Measurements from ENCODE around the gene CBS. TPM values are rescaled to one million over a fixed set of nuclear protein-coding genes. Genes with fewer than 3 reads are reported as not detected.
A peak's percentile ranks its signal among the peaks of the same experiment; 100 is the strongest.
"Not testable (repeated sequence)": the region's sequence is repeated elsewhere in the genome, so short reads cannot be mapped to it uniquely, and the experiment has no call there.

Gene CBS
- 10 to 100 TPM; 49.5 to 55.2 TPM for total RNA-seq

DNA sequence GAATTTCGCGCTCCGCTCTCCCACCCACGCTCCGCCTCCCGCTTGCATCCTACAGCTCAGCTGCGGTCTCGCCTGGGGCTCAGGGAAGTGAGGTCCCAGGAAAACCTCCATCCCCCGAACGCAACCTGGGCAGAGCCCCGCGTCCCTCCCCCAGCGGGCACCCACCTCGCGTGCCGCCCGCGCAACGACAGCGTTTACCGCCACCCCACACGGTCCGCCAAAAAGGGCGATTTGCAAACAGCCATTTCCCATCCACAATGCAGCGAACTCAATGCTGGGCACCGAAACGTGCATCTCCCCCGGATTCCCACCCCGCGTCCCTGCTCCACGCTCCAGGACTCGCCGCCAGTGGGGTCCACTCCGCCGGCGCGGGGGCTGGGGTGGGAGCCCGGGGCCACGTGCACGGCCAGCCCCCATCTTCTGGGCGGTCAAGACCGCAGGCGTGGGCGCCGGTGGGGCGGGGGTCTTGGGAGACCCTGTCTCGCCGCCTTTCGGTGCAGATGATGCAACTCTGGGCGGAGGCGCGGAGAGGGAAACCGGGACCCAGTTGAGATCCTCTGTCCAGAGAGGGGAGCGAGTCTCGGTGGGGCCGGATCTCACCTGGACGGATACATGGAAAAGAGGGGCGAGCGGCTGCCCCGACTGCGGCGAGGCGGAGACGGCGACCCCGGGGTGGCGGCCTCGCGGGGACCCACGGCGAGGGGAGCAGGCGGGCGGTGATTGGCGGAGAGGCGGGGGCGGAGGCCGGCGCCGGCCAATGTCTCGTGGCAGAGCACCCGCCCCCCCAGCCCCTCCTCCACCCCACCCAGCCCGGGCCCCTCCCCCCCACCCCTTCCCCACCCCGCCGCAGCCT, at the start of gene CBS:
Gene CBS, minus strand, starts transcription at position 666 of the 853 bp plus-strand sequence. CDS start 3,642 bp downstream, outside the sequence.
- DNase-seq; CTCF ChIA-PET; H3K27me3 Mint-ChIP-seq (ENCODE audit: low read depth); H3K4me1 Mint-ChIP-seq (ENCODE audit: low read depth); H3K27ac Mint-ChIP-seq; H3K36me3 Mint-ChIP-seq (ENCODE audit: low read depth); H3K9me3 Mint-ChIP-seq (ENCODE audit: insufficient read depth); H3K4me3 Mint-ChIP-seq; POLR2A ChIA-PET: not testable (repeated sequence)
- peak; percentile 54 for ATAC-seq

DNA sequence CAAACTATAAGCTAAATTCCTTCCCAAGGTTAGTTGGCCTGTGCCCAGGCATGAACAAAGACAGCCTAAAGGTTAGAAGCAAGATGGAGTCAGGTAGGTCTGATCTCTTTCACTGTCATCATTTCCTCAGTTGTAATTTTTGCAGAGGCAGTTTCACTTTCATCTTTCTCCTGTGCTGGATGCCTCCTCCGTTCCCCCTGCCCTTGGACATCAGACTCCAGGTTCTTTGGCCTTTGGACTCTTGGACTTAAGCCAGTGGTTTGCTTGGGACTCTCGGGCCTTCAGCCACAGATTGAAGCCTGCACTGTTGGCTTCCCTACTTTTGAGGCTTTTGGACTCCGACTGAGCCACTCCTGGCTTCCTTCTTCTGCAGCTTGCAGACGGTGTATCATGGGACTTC, 40.3 kb upstream of the CBS start:
- CTCF ChIA-PET; H3K27me3 Mint-ChIP-seq (ENCODE audit: low read depth): not testable (repeated sequence)

DNA sequence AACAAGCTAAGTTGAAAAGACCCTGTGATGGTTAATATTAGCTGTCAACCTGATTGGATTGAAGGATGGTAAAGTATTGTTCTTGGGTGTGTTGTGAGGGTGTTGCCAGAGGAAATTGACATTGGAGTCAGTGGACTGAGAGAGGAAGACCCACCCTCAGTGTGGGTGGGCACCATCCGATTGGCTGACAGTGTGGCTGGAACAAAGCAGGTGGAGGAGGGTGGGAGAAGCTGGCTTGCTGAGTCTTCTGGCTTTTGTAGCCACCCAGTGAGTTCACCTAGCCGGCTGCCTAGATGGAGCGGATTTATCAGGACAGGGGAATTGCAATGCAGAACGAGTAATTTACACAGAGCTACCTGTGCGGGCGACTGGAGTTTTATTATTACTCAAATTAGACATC, 38.8 kb upstream of the CBS start:
- CTCF ChIA-PET; H3K4me3 Mint-ChIP-seq; POLR2A ChIA-PET; H3K9me3 Mint-ChIP-seq (ENCODE audit: insufficient read depth); H3K4me1 Mint-ChIP-seq (ENCODE audit: low read depth); H3K27me3 Mint-ChIP-seq (ENCODE audit: low read depth); H3K36me3 Mint-ChIP-seq (ENCODE audit: low read depth); H3K27ac Mint-ChIP-seq; DNase-seq; ATAC-seq: not testable (repeated sequence)

More for the DNA sequence above, 40.3 kb upstream of the CBS start:
- H3K4me1 Mint-ChIP-seq (ENCODE audit: low read depth); POLR2A ChIA-PET; ATAC-seq; DNase-seq; H3K9me3 Mint-ChIP-seq (ENCODE audit: insufficient read depth); H3K36me3 Mint-ChIP-seq (ENCODE audit: low read depth); H3K27ac Mint-ChIP-seq; H3K4me3 Mint-ChIP-seq: not testable (repeated sequence)

DNA sequence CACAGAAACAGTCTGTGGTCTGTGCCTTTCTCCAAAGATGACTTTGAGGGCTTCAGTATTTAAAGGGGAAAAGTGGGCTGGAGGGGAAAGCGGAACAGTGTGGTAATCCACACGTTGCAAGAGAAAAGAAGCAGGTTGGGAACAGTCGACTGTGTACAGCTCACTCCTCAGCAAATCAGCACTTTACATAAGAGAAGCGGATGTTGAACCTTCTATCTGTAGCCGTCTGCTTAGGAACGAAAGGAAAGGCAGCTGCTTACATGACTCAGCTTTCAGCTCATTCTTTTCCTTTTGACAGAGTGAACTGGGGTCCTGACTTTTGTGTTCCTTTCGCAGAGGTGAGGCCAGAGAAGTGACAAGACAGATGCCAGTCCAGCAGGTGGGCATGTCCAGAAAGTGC, 33.4 kb upstream of the CBS start:
- POLR2A ChIA-PET; H3K4me1 Mint-ChIP-seq (ENCODE audit: low read depth); H3K27ac Mint-ChIP-seq; CTCF ChIA-PET; DNase-seq; H3K27me3 Mint-ChIP-seq (ENCODE audit: low read depth); H3K36me3 Mint-ChIP-seq (ENCODE audit: low read depth); H3K9me3 Mint-ChIP-seq (ENCODE audit: insufficient read depth); H3K4me3 Mint-ChIP-seq: not testable (repeated sequence)
- ATAC-seq, result peak; percentile 24

DNA sequence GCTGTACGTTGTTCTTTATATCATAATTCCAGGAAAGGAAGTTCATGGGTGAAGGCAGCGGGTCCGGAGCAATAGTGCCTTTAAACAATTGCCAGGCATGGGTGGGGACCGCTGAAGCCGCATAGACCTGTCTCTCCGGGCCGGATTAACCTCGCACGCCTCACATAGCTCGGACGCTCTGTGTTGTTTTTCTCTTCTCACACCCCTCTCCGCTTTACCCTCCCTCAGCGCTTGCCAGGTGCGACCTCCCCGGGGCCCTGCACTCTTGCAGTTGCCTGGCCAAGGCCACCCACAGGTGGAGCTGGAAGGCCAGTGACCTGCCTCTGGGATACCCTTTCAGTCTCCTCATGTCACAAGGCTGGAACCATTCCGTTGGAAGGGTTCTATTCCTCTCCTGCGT, 32.5 kb upstream of the CBS start:
- H3K27me3 Mint-ChIP-seq (ENCODE audit: low read depth); H3K4me3 Mint-ChIP-seq; H3K9me3 Mint-ChIP-seq (ENCODE audit: insufficient read depth); POLR2A ChIA-PET; DNase-seq; H3K4me1 Mint-ChIP-seq (ENCODE audit: low read depth); CTCF ChIA-PET; H3K36me3 Mint-ChIP-seq (ENCODE audit: low read depth); H3K27ac Mint-ChIP-seq: not testable (repeated sequence)
- peak; percentile 8 for ATAC-seq

DNA sequence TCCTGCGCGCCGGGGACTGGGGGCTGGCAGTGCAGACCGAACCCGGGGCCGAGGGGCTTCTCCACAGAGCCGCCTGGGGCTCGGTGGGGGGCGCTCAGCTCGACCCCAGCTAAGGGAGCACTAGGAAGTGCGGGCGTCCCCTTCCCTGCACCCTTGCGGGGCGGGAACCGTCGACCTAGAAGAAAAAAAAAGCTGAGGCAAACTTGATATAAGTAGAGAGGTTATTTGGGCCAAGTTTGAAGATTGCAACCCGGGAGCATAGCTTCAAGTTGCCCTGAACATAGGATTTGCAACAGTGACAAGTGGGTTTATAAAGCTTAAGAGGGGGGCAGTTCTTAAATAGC, 32.1 kb upstream of the CBS start:
- H3K9me3 Mint-ChIP-seq (ENCODE audit: insufficient read depth); ATAC-seq; CTCF ChIA-PET; H3K36me3 Mint-ChIP-seq (ENCODE audit: low read depth); DNase-seq; H3K27ac Mint-ChIP-seq; H3K4me3 Mint-ChIP-seq; H3K27me3 Mint-ChIP-seq (ENCODE audit: low read depth); POLR2A ChIA-PET; H3K4me1 Mint-ChIP-seq (ENCODE audit: low read depth): not testable (repeated sequence)

DNA sequence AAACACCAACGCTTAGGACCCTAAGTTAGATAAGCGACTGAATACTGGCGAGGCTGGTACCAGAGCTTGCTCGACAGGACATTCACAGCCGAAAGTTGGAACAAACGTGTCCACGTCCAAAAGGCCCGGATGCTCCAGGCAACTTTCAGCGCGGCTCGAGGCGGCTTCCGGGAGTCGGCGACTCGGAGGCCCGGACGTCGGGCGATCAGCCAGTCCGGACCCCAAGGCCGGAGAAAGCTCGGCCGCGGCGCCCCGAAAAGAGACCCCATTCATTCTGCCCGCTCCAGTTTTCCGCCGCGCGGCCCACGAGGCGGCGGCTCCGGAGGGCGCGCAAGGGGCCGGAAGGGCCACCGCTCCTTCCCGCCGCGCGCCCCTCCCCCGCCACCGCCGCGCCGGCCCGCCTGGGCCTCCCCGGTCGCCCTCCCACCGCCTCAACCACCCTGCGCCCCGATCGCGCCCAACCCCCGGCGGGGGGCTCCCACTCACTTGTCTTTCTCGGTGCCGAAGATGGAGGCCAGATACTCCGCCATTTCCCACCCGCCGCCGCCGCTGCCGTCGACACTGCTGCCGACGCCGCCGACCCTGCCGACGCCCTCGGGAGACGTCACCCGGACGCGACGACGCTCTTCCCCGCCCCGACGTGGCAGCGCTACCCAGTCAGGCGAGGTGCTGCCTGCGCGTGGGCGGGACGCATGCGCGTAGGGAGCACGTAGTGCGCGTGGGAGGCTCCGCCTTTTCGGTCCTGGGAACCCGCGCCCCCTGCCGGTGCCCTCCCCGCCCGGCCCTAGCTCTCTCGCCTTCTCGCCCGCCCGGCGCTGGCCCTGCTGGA, 31.5 kb upstream of the CBS start, which contains the start of gene U2AF1:
Gene U2AF1, minus strand, starts transcription at position 606 of the 829 bp plus-strand sequence. Its CDS starts 76 bp downstream, at position 530.
- ATAC-seq (peak; percentile 90), DNase-seq (peak; percentile 73)
- CTCF ChIA-PET; H3K9me3 Mint-ChIP-seq (ENCODE audit: insufficient read depth); H3K36me3 Mint-ChIP-seq (ENCODE audit: low read depth); H3K4me1 Mint-ChIP-seq (ENCODE audit: low read depth); H3K27me3 Mint-ChIP-seq (ENCODE audit: low read depth); POLR2A ChIA-PET: not testable (repeated sequence)
- Mint-ChIP-seq H3K27ac (peak within 1 kb of the TSS; percentile 70), H3K4me3 (peak within 1 kb of the TSS; percentile 61)

DNA sequence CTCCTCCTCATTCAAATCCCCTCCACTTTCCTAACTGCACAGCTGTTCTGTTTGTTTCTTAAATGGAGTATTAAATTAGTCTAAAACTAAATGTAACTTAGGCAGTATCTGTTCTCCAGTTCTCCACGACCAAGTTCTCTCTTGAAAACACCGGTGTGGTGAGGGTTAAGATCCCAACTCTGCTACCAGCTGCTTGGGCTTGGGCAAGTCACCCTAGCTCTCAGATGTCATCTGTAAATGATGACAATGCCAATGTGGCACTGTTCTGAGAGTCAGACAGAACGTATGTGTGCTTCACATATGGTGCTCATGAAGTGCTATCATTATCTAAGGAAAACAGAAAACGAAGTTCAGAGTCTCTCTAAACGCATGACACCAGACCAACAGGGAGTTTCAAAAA, 29.0 kb upstream of the CBS start:
- CTCF ChIA-PET; H3K27me3 Mint-ChIP-seq (ENCODE audit: low read depth); H3K9me3 Mint-ChIP-seq (ENCODE audit: insufficient read depth); H3K4me3 Mint-ChIP-seq; DNase-seq; POLR2A ChIA-PET; ATAC-seq; H3K36me3 Mint-ChIP-seq (ENCODE audit: low read depth); H3K4me1 Mint-ChIP-seq (ENCODE audit: low read depth); H3K27ac Mint-ChIP-seq: not testable (repeated sequence)

DNA sequence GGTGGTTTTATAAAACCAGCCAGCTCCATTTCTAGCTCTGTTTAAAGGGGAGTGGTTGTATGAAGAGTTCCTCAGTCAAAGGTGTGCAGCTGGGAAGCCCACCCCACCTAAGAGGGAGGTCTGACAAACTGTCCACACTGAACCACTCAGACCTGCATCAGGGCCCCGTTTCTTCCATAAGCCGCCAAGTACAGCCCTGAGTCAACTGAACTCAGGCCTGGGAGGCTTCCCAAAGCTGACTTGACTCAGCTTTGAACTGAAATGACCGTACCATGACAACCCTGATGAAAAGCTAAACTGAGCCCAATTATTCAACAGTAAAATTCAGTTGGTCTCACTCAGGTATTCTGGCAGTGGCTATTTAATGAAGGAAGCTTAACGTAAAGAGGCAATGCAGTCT, 26.6 kb upstream of the CBS start:
- H3K9me3 Mint-ChIP-seq (ENCODE audit: insufficient read depth); H3K4me1 Mint-ChIP-seq (ENCODE audit: low read depth); CTCF ChIA-PET; POLR2A ChIA-PET; H3K27ac Mint-ChIP-seq; H3K4me3 Mint-ChIP-seq; H3K27me3 Mint-ChIP-seq (ENCODE audit: low read depth); DNase-seq; ATAC-seq; H3K36me3 Mint-ChIP-seq (ENCODE audit: low read depth): not testable (repeated sequence)

DNA sequence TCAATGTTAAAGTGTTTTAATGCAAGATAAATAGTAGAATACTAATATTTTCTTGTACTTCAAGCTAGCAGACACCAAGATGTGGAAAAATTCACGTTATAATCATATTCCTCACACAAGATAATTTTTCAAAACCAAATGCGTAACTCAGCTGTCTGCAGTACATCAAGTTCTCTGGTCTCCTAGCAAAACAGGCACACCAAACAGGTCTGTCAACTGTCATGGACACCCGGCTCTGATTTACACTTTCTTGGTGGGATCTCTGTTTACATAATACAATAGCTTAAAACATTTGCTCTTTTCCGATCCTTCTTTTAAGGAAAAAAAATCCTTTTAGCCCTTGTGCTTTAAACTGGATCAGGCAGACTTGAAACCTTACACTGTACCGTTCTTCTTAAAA, 26.0 kb upstream of the CBS start:
- CTCF ChIA-PET; ATAC-seq; H3K4me1 Mint-ChIP-seq (ENCODE audit: low read depth); POLR2A ChIA-PET; DNase-seq; H3K4me3 Mint-ChIP-seq; H3K36me3 Mint-ChIP-seq (ENCODE audit: low read depth); H3K9me3 Mint-ChIP-seq (ENCODE audit: insufficient read depth); H3K27ac Mint-ChIP-seq; H3K27me3 Mint-ChIP-seq (ENCODE audit: low read depth): not testable (repeated sequence)

DNA sequence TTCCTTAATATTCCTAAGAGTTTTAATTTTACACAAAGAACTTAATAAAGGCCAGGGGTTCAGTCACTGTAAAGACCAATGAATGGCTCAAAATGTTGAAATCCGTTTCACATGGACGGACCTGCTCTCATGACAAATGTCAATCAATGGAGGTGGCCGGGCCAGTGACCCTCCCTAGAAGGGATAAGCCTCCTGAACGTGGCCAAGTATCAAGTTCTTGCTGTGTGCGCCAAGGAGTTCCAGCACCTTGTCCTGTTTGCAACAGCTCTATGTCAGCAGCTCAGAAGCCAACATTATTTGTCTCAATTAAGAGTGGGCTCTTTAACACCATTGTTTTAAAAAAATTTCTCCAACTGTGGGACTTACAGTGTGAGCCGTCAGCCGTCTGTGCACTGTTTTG, 25.4 kb upstream of the CBS start:
- DNase-seq; H3K4me3 Mint-ChIP-seq; H3K9me3 Mint-ChIP-seq (ENCODE audit: insufficient read depth); CTCF ChIA-PET; H3K27me3 Mint-ChIP-seq (ENCODE audit: low read depth); POLR2A ChIA-PET; H3K27ac Mint-ChIP-seq; ATAC-seq; H3K36me3 Mint-ChIP-seq (ENCODE audit: low read depth); H3K4me1 Mint-ChIP-seq (ENCODE audit: low read depth): not testable (repeated sequence)

DNA sequence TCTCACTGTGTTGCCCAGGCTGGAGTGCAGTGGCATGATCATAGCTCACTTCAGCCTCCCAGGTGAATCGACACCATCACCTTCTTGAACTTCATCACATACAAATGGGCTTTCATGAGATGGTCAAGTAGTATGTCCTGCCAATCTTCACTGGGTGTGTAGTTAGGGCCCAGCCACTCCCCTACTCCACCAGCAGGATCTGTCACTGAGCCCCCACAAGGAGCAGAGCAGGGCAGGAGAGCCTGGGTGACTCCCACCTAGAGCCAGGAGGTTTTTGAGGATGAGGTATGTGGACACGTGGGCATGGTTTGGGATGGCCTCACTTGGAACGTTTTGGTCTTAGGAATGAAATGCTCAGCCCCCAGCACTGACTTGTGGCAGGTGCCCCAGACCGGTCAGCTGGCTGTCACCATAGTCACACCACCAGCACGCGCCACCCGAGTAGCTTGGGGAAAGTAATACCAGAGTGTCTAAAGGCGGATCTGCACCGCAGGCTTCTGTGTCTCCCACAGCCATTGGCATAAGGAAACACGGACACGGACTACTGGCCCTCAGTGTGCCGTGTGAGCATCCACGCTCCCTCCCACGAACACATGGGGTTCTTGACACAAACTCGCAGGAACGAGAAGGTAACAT, 16.5 kb upstream of the CBS start:
- H3K4me3 Mint-ChIP-seq; ATAC-seq; H3K36me3 Mint-ChIP-seq (ENCODE audit: low read depth); DNase-seq; H3K27me3 Mint-ChIP-seq (ENCODE audit: low read depth); H3K9me3 Mint-ChIP-seq (ENCODE audit: insufficient read depth); CTCF ChIA-PET; H3K4me1 Mint-ChIP-seq (ENCODE audit: low read depth); POLR2A ChIA-PET; H3K27ac Mint-ChIP-seq: not testable (repeated sequence)
